GM18498 (cell line): ENCODE measurements around the gene BHLHA15.

Experiments
- ATAC-seq: cut with Tn5 transposase; IDR thresholded peaks from one replicate; pipeline ENCODE4 v1.9.1; 2021; ENCODE audit warnings: mild to moderate bottlenecking, moderate library complexity; ENCODE audit not compliant: unreplicated experiment

BHLHA15 gene

GRCh38 chr7:98240961-98241673 lies 29.9 kb downstream of the BHLHA15 start:
- ATAC-seq = peak; percentile 74

GRCh38 chr7:98241674-98242241 lies 30.5 kb downstream of the BHLHA15 start:
- no peak for ATAC-seq

GRCh38 chr7:98242342-98242741 lies 31.1 kb downstream of the BHLHA15 start:
- no peak for ATAC-seq

- ATAC-seq = no peak
Measured at GRCh38 chr7:98242934-98243333, 31.7 kb downstream of the BHLHA15 start.

- ATAC-seq = no peak
Measured at GRCh38 chr7:98244871-98245270, 33.6 kb downstream of the BHLHA15 start.

- ATAC-seq = no peak
Measured at GRCh38 chr7:98248156-98248555, 36.9 kb downstream of the BHLHA15 start.

GRCh38 chr7:98249106-98249505 lies 37.9 kb downstream of the BHLHA15 start:
- ATAC-seq = no peak

GRCh38 chr7:98250789-98251188 lies 39.5 kb downstream of the BHLHA15 start:
- no peak for ATAC-seq

- peak; percentile 21 for ATAC-seq
Measured at GRCh38 chr7:98251231-98251600, 40.0 kb downstream of the BHLHA15 start.

- ATAC-seq = peak; percentile 99
Measured at GRCh38 chr7:98251601-98252424, 40.6 kb downstream of the BHLHA15 start, which contains the start of gene TECPR1. Gene TECPR1, minus strand, starts transcription at chr7:98252232. Its CDS starts 6,086 bp downstream, at chr7:98246146.

GRCh38 chr7:98252425-98253054 lies 41.3 kb downstream of the BHLHA15 start:
- ATAC-seq = peak; percentile 36

- ATAC-seq = no peak
Measured at GRCh38 chr7:98254516-98254915, 43.3 kb downstream of the BHLHA15 start.

GRCh38 chr7:98254951-98255610 lies 43.8 kb downstream of the BHLHA15 start:
- no peak for ATAC-seq

GRCh38 chr7:98256431-98256830 lies 45.2 kb downstream of the BHLHA15 start:
- ATAC-seq = no peak

- ATAC-seq = no peak
Measured at GRCh38 chr7:98257701-98258100, 46.5 kb downstream of the BHLHA15 start.
